K562 (cell line): ENCODE data around the gene GDF9. TPM values are rescaled to one million over a fixed set of nuclear protein-coding genes. Genes with fewer than 3 reads are reported as not detected.

Experiments used
- ATAC-seq: fragments of 200-7000 bp; cut with Tn5 transposase; 3 replicates; pipeline ENCODE4 v1.9.1; 2020; ENCODE audit warnings: moderate library complexity
- BruUV-seq: library from RNA; stranded (reverse); fragments of 400-500 nt; replicated peaks from 2 replicates; lab custom pipeline; 2021; lab: Mats Ljungman, UMichigan
- CTCF ChIA-PET: fragments of 300-600 bp; formaldehyde crosslinking; extraction: SDS; loops from one replicate; lab custom pipeline; 2021; ENCODE audit warnings: low intra/inter-chr PET ratio; lab: Yijun Ruan, JAX
- POLR2A ChIA-PET: fragments of 300-600, 350-650 bp; sonication (Branson Sonifier 250); formaldehyde crosslinking; extraction: SDS; loops from one replicate; lab custom pipeline; 2021; ENCODE audit warnings: antibody characterized with exemption, inconsistent platforms; lab: Yijun Ruan, JAX
- DNase-seq, 4 experiments: peaks; one replicate each; pipeline versions ENCODE4 v3.0.0 to v3.0.0-alpha.2; 2011 to 2018; ENCODE audit warnings: low spot score in 3 of 4, mixed read lengths in 3 of 4; ENCODE audit errors: extremely low read depth in 1 of 4
- FAIRE-seq: peaks from 2 replicates; lab custom pipeline; 2011; peaks lifted over from hg19 to GRCh38; lab: Jason Lieb, UNC
- H2AFZ ChIP-seq: 2 replicates; pipeline ENCODE4 v1.6.0; 2011; ENCODE audit warnings: low read depth, low read length, control low read depth, inconsistent platforms
- H3K27ac ChIP-seq: fragments of 200-600 bp; 3 replicates; pipeline ENCODE4 v1.8.0; 2011; ENCODE audit warnings: low read depth, mild to moderate bottlenecking, control low read depth, inconsistent platforms, low read length, moderate library complexity, mixed read lengths; ENCODE audit errors: extremely low read depth
- H3K27me3 ChIP-seq, 2 experiments: fragments of 300-600 bp in 1 of 2; 2 replicates in 1 of 2; 3 replicates in 1 of 2; pipeline versions ENCODE4 v1.6.0 to v1.8.0; 2011; ENCODE audit warnings: inconsistent platforms in 2 of 2, low read length in 2 of 2, mild to moderate bottlenecking in 1 of 2, mixed read lengths in 1 of 2, moderate library complexity in 1 of 2; ENCODE audit not compliant: control insufficient read depth in 2 of 2, insufficient read depth in 2 of 2
- H3K36me3 ChIP-seq: fragments of 300-600 bp; 3 replicates; pipeline ENCODE4 v1.8.0; 2011; ENCODE audit warnings: mild to moderate bottlenecking, low read length, inconsistent platforms; ENCODE audit not compliant: control insufficient read depth, insufficient read depth
- H3K4me1 ChIP-seq, 2 experiments: fragments of 200-600 bp in 1 of 2; replicated peaks in 1 of 2; 2 replicates in 1 of 2; 3 replicates in 1 of 2; pipeline versions ENCODE4 v1.5.1 to v1.8.0; 2011; ENCODE audit warnings: inconsistent platforms in 2 of 2, low read length in 2 of 2, mild to moderate bottlenecking in 1 of 2, mixed read lengths in 1 of 2, moderate library complexity in 1 of 2; ENCODE audit not compliant: control insufficient read depth in 2 of 2, insufficient read depth in 2 of 2
- H3K4me2 ChIP-seq: 2 replicates; pipeline ENCODE4 v1.6.1; 2011; ENCODE audit warnings: low read length, control low read depth, inconsistent platforms, mixed read lengths; ENCODE audit not compliant: insufficient read depth
- H3K4me3 ChIP-seq: fragments of 200-600 bp; sonication (generic), shearing (Covaris generic); 2 replicates; pipeline ENCODE4 v1.5.1; 2016; ENCODE audit warnings: control low read depth, inconsistent platforms
- H3K79me2 ChIP-seq: fragments of 200-600 bp; 3 replicates; pipeline ENCODE4 v1.8.0; 2011; ENCODE audit warnings: low read length, inconsistent platforms; ENCODE audit not compliant: control insufficient read depth, insufficient read depth
- H3K9ac ChIP-seq, 2 experiments: 2 replicates each; pipeline versions ENCODE4 v1.6.0 to v1.6.1; 2011; ENCODE audit warnings: low read depth in 2 of 2, low read length in 2 of 2, control low read depth in 1 of 2, inconsistent platforms in 1 of 2, mild to moderate bottlenecking in 1 of 2, mixed read lengths in 1 of 2; ENCODE audit not compliant: insufficient read depth in 1 of 2
- H3K9me1 ChIP-seq: one replicate; pipeline ENCODE4 v1.6.0; 2011; ENCODE audit warnings: inconsistent platforms, mild to moderate bottlenecking, low read length, moderate library complexity; ENCODE audit not compliant: control insufficient read depth, insufficient read depth
- H3K9me3 ChIP-seq: replicated peaks from 2 replicates; pipeline ENCODE4 v1.5.1; 2011; ENCODE audit warnings: low read depth, low read length, inconsistent platforms; ENCODE audit not compliant: control insufficient read depth, insufficient read depth
- H4K20me1 ChIP-seq: replicated peaks from 2 replicates; pipeline ENCODE4 v1.6.1; 2011; ENCODE audit warnings: low read length, inconsistent platforms, mixed read lengths; ENCODE audit not compliant: control insufficient read depth, insufficient read depth
- BHLHE40 ChIP-seq: IDR thresholded peaks from 2 replicates; pipeline ENCODE4 v1.6.1; 2011; ENCODE audit warnings: low read length, improper control_type of control experiment
- FOXA3 ChIP-seq, 2 experiments: fragments of 450-650 bp in 1 of 2; sonication (generic) in 1 of 2; formaldehyde crosslinking; IDR thresholded peaks in 1 of 2; conservative IDR thresholded peaks in 1 of 2; 2 replicates each; pipeline versions ENCODE4 v1.4.0 to v1.8.0; 2020 to 2022; ENCODE audit warnings: mild to moderate bottlenecking in 2 of 2, missing genetic modification reagents in 1 of 2
- FOXJ2 ChIP-seq: fragments of 200-800 bp; sonication (Bioruptor generic); IDR thresholded peaks from 2 replicates; pipeline ENCODE4 v1.6.1; 2016; ENCODE audit warnings: missing genetic modification characterization, missing compliant biosample characterization
- MEIS2 ChIP-seq: fragments of 450-650 bp; IDR thresholded peaks from 2 replicates; pipeline ENCODE4 v1.6.1; 2014; ENCODE audit warnings: mild to moderate bottlenecking; ENCODE audit not compliant: partially characterized antibody
- RFX1 ChIP-seq: fragments of 450-650 bp; IDR thresholded peaks from 2 replicates; pipeline ENCODE4 v1.6.1; 2016; ENCODE audit warnings: mild to moderate bottlenecking, moderate library complexity
- WGBS: fragments of 100-300 bp; shearing (Covaris generic); methylation state at CpG from one replicate; pipeline ENCODE4 v1.1.6; 2016; ENCODE audit warnings: low coverage, mixed read lengths; ENCODE audit not compliant: insufficient coverage; ENCODE audit errors: missing lambda C conversion rate; 5-methylcytosine and 5-hydroxymethylcytosine counted together
- in situ Hi-C: fragments of 300-500 bp; cut with MboI; formaldehyde crosslinking; loops from 4 replicates; pipeline ENCODE4 v1.15.0; 2018; ENCODE audit warnings: inconsistent platforms, mixed read lengths
- intact Hi-C: fragments of 100-400 bp; cut with micrococcal nuclease; formaldehyde crosslinking; loops from 2 replicates; pipeline ENCODE4 v1.14.2; 2022
- polyA plus RNA-seq, 8 experiments: library from polyadenylated mRNA; depleted of rRNA in 4 of 8; stranded (reverse) in 5 of 8; unstranded in 3 of 8; fragments of >200 nt; fragmentation: Nextera tagmentation in 2 of 8; fragmentation: Illumina TruSeq in 1 of 8; extraction: Ambion mirVana in 2 of 8; extraction: Trizol in 1 of 8; gene quantifications; 2 replicates each; pipeline versions ENCODE4 v1.2.1 to v1.2.3, GENCODE V29; 2011 to 2014; ENCODE audit warnings: inconsistent platforms in 1 of 8, missing spikeins in 1 of 8
- total RNA-seq, 7 experiments: library from RNA; depleted of rRNA in 6 of 7; stranded (reverse); fragments of >200 nt in 6 of 7; fragmentation: Illumina TruSeq in 2 of 7; extraction: Trizol in 2 of 7; gene quantifications; 2 replicates each; pipeline versions ENCODE4 v1.2.1 to v1.2.3, GENCODE V29; 2011 to 2021; ENCODE audit warnings: low replicate concordance in 1 of 7
- TF ChIP-seq, protein P1 (sequence below): fragments of 450-650 bp; IDR thresholded peaks from 2 replicates; pipeline ENCODE4 v1.6.1; 2018; ENCODE audit not compliant: partially characterized antibody
- TF ChIP-seq, protein P2 (sequence below): fragments of 450-650 bp; IDR thresholded peaks from 2 replicates; pipeline ENCODE4 v1.6.1; 2016; ENCODE audit warnings: low read depth, mild to moderate bottlenecking, moderate library complexity
- TF ChIP-seq, protein P3 (sequence below), 2 experiments: IDR thresholded peaks in 1 of 2; conservative IDR thresholded peaks in 1 of 2; 2 replicates each; pipeline ENCODE4 v1.6.1; 2016; ENCODE audit warnings: low read depth in 2 of 2, mild to moderate bottlenecking in 1 of 2, missing compliant biosample characterization in 1 of 2, missing genetic modification characterization in 1 of 2, moderate library complexity in 1 of 2

GDF9 gene
- total and polyA plus RNA-seq, 9 of the 15 experiments (the other 6 are each of a cell fraction or from before 2014, with no cell fraction given) = 0.10 to 0.70 (median 0.20) TPM; not detected in 1

DNA sequence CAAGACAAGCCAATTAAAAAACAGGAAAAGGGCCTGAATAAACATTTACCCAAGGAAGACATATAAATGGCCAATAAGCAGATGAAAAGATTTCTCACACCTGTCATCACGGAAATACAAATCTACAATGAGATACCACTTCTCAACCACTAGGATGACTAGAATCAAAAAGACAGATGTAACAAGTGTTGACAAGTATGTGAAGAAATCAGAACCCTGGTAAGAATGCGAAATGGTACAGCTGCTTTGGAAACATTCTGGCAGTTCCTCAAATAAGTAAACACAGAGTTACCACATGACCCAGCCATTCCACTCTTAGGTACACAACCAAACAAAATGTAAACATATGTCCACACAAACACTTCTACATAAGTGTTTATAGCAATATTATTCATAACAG, 39.7 kb upstream of the GDF9 start:
- no peak overlapping the region for H3K9ac ChIP-seq
- POLR2A ChIA-PET = interaction anchor here (0.7 kb wide), 1 partner anchor 51 kb away, joined by 3 read pairs; no protein-coding TSS in a partner anchor
- no TSS peak for BruUV-seq
- H3K4me3 ChIP-seq = no peak overlapping the region
- no peaks in the 10 kb centered on the region for H3K27me3 ChIP-seq
- peaks cover 0 to 10% of the 10 kb centered on the region in 2 experiments; a peak in 2 of 5 replicates for H3K4me1 ChIP-seq
- CTCF ChIA-PET = no interaction called here
- H3K9me3 ChIP-seq = no peaks in the 10 kb centered on the region
- no peaks in the 10 kb centered on the region for H4K20me1 ChIP-seq
- no peak overlapping the region for H2AFZ ChIP-seq
- peaks cover 11% of the 10 kb centered on the region; the same call in 2 of the 3 replicates for H3K79me2 ChIP-seq
- TF ChIP-seq FOXA3 (CRISPR knock-in tag; conservative IDR thresholded peaks at IDR 0.05 in 1 of 2, IDR thresholded peaks at IDR 0.05 in 1 of 2) = 0 out of 4 replicates have a peak, but pooled peaks of 1 of the 2 experiments have one; percentile 13
- TF ChIP-seq, protein P1, sequence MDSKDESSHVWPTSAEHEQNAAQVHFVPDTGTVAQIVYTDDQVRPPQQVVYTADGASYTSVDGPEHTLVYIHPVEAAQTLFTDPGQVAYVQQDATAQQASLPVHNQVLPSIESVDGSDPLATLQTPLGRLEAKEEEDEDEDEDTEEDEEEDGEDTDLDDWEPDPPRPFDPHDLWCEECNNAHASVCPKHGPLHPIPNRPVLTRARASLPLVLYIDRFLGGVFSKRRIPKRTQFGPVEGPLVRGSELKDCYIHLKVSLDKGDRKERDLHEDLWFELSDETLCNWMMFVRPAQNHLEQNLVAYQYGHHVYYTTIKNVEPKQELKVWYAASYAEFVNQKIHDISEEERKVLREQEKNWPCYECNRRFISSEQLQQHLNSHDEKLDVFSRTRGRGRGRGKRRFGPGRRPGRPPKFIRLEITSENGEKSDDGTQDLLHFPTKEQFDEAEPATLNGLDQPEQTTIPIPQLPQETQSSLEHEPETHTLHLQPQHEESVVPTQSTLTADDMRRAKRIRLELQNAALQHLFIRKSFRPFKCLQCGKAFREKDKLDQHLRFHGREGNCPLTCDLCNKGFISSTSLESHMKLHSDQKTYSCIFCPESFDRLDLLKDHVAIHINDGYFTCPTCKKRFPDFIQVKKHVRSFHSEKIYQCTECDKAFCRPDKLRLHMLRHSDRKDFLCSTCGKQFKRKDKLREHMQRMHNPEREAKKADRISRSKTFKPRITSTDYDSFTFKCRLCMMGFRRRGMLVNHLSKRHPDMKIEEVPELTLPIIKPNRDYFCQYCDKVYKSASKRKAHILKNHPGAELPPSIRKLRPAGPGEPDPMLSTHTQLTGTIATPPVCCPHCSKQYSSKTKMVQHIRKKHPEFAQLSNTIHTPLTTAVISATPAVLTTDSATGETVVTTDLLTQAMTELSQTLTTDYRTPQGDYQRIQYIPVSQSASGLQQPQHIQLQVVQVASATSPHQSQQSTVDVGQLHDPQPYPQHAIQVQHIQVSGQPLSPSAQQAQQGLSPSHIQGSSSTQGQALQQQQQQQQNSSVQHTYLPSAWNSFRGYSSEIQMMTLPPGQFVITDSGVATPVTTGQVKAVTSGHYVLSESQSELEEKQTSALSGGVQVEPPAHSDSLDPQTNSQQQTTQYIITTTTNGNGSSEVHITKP = peak; percentile 16
- peak; percentile 20 for TF ChIP-seq MEIS2
- no peak for TF ChIP-seq RFX1
- 0 out of 2 replicates have a peak, but pooled peaks have one; percentile 35 for TF ChIP-seq FOXJ2
- TF ChIP-seq, protein P2, sequence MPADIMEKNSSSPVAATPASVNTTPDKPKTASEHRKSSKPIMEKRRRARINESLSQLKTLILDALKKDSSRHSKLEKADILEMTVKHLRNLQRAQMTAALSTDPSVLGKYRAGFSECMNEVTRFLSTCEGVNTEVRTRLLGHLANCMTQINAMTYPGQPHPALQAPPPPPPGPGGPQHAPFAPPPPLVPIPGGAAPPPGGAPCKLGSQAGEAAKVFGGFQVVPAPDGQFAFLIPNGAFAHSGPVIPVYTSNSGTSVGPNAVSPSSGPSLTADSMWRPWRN = no peak
- no peak for TF ChIP-seq BHLHE40
- TF ChIP-seq, protein P3, sequence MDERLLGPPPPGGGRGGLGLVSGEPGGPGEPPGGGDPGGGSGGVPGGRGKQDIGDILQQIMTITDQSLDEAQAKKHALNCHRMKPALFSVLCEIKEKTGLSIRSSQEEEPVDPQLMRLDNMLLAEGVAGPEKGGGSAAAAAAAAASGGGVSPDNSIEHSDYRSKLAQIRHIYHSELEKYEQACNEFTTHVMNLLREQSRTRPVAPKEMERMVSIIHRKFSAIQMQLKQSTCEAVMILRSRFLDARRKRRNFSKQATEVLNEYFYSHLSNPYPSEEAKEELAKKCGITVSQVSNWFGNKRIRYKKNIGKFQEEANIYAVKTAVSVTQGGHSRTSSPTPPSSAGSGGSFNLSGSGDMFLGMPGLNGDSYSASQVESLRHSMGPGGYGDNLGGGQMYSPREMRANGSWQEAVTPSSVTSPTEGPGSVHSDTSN (CRISPR knock-in tag; IDR thresholded peaks at IDR 0.05; ENCODE audit: low read depth) = no peak
- TF ChIP-seq, protein P3 (tag; conservative IDR thresholded peaks at IDR 0.05; ENCODE audit: low read depth) = peak; percentile 37; the same call in 1 of the 2 replicates
- intact Hi-C loops = no loop called here
- ATAC-seq (no peak), FAIRE-seq (no peak), DNase-seq (no peak)
- H3K4me2 ChIP-seq = no peak overlapping the region
- H3K27ac ChIP-seq = no peak overlapping the region
- in situ Hi-C loops = no loop called here
- peaks cover 44% of the 10 kb centered on the region for H3K36me3 ChIP-seq
- WGBS = 75% methylated on average over 2 of the region's 2 CpGs
- no peaks in the 10 kb centered on the region for H3K9me1 ChIP-seq
